Stimulated activated CD8-positive, alpha-beta memory T cell treated with anti-CD3 and anti-CD28 coated beads, Interleukin-4, amount 100 ng/mL, for 24 hours (primary cell): ENCODE data around the gene RBM33.
A peak's percentile ranks its signal among the peaks of the same experiment; 100 is the strongest.

Source experiments
- DNase-seq: peaks from one replicate; pipeline ENCODE4 v3.0.0-alpha.2; 2020; ENCODE audit warnings: low read depth

The RBM33 gene

GRCh38 chr7:155727616-155728015 is 83.2 kb downstream of the RBM33 start:
- no peak for DNase-seq

DNA sequence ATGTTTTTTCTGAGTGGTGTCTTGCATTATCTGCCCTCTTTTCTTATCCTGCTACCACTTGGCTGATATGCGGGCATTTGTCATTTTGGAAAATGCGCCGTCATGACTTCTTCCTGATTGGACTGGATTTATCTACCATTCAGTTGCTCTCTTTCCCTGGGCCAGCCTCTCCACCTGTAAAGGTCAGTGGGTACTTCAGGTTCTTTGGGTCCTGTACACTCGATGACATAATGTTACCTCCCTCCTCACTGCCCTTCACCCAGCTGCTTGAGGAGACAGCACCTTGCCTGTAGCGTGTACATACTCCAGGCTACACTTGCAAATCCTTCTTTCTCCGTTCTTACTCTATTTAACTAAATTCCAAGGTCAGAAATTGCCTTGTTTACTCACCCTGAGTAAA is 83.7 kb downstream of the RBM33 start:
- DNase-seq, result no peak

DNA sequence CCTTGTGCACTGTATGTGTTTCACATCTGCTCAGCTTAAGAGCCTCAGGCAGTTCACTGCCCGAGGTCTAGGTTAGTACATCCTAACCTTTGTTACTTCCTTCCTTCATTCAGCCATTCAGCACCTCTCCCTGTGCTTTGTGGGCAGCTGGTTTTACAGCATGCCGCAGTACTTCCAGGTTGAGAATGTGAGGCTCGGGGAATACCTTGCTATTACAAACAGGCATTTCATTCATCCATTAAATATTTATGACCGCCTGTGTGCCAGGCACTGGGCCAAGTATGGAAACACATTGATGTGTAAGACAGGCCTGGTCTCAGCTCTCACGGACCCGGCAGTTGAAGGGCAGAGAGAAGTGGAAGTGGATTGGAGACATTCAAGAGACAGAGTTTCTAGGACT is 85.4 kb downstream of the RBM33 start:
- no peak for DNase-seq

DNA sequence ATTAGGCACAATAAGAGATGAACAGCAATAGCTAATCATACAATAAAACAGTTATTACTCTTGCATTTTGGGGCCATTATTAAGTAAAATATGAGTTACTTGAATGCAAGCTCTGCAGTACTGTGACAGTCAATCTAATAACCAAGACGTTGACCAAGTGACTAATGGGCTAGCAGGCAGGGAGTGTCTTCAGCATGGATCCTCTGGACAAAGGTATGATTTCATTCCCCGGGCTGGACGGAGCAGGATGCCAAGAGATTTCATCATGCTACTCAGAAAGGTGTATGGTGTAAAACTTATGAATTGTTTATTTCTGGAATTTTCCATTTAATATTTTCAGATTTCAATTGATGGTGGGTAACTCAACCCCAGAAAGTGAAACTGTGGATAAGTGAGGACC is 86.9 kb downstream of the RBM33 start:
- no peak for DNase-seq

GRCh38 chr7:155731871-155732270 is 87.4 kb downstream of the RBM33 start:
- DNase-seq, result no peak

- no peak for DNase-seq
Observed at GRCh38 chr7:155732286-155732685, 87.8 kb downstream of the RBM33 start.

GRCh38 chr7:155733582-155734444 is 89.4 kb downstream of the RBM33 start:
- DNase-seq, result no peak

DNA sequence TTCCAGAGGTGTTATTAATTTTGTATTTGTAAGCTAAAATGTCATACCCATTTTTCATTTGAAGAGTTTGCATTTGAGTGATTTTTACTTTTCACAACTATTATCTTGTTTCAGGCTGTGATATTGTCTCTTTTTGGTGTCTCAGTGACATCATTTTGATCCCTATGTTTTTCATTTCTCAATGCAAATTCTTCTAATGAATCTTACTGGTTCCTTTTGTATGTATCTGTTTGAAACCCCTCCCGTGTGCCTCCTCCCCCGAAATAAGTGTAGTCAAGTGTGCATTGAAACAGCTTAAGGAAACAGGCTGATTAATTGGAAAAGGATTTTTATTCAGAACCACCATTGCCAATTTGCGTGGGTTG is 90.0 kb downstream of the RBM33 start:
- DNase-seq, result no peak

GRCh38 chr7:155735442-155736115 is 91.1 kb downstream of the RBM33 start:
- no peak for DNase-seq

DNA sequence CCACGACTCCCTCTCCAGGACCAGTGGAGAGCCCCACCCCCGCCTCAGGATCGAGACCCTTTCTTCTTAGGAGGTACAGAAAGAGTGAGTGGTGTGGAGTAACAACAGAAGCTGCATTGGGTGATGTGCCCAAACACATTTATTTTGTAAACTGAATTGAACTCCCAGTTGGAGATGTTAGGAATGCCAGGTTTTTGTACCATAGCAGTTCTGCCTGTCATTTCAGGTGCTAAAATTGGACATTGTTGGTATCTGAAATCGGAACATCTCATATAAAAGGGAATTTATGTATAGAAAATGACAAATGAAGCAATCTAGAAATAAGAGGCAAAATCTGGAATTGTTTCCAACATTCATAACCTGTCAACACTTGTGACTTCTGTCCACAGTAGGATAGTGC is 93.1 kb downstream of the RBM33 start:
- no peak for DNase-seq

DNA sequence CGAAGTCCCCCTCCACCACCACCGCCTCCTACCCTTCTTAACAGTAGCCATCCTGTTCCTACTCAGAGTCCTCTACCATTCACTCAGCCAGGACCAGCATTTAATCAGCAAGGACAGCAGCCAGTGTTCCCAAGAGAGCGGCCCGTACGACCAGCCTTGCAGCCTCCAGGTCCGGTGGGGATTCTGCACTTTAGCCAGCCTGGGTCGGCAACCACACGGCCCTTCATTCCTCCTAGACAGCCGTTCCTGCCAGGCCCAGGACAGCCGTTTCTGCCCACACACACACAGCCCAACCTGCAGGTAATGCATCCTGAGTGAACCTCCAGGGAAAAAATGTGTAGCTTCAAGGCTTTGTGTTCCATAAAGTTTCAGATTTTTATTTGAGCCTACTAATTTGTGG is 93.6 kb downstream of the RBM33 start:
- no peak for DNase-seq

DNA sequence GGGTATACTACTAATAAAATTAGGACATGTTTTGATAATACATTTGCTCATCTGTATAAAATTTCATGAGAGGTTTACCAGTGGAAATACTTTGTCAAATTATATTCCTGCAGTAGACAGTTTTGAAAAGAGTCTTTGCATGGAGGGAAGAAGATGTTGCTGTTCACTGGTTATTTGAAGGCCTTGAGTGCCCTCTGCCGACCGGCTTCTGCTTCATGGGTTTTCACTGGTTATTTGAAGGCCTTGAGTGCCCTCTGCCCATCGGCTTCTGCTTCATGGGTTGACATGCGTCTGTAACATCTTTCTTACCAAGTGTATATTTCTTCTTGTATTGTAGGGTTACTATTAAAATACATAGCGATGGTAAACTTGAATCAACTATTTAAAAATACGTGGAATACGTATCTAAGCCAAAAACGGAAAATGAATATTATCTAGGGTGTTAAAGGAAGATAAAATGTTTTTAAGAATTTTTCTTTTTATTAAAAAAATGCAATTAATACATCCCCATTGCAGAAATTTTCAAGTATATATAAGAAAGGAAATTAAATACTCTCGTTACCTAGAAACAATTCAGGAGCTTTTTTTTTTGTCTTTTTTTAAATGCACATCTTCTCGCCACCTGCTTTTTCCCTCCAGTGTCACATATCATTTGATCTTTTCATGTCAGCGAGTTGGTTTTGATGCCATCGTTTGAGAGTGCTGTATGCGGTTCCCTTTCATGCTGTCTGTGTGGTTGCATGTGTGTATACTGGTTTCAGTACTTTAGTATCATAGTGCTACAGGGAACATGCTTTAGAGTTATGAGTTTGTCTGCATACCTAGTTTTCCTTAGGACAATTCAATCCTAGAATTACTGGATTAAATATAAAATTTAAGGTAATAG is 94.4 kb downstream of the RBM33 start:
- DNase-seq, result peak; percentile 59

GRCh38 chr7:155739538-155740143 is 95.2 kb downstream of the RBM33 start:
- no peak for DNase-seq

DNA sequence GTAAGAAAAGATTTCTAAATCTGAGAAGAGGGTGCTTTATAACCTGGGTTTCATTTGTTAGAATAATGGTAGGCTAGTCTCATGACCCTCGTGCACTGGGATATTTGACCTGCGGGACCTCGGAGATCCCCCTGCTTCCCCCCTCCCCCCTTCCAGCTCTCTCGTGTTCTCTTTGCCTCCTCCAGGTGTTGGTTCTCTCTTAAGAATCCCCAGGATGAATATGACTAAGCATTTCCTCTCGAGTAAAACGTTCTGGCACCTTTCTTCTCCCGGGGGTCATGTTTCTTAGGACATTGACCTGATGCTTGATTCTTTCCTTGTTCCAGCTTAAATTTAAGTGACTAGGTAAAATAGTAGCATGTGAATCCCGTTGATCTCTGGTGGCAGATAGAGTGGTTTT is 96.6 kb downstream of the RBM33 start:
- DNase-seq, result no peak

GRCh38 chr7:155741805-155742204 is 97.3 kb downstream of the RBM33 start:
- no peak for DNase-seq

DNA sequence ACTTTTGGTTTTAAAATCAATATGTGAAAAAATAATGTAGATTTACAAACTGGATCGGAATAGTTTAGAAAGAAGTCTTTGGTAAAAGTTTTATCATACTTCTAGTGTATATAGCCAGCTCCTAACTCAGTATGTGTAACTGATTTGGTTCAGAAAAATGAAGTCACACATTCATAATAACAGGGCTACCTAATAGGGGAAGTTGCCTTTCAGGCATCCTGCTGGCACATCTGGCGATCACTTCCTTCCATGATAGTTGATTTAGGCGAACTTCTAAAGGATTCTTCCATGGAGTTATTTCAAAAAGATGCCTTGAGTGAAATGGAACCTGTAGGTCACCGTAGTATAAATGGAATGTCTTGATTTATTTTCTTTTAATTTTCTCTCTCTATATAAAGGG is 98.7 kb downstream of the RBM33 start:
- DNase-seq, result no peak

DNA sequence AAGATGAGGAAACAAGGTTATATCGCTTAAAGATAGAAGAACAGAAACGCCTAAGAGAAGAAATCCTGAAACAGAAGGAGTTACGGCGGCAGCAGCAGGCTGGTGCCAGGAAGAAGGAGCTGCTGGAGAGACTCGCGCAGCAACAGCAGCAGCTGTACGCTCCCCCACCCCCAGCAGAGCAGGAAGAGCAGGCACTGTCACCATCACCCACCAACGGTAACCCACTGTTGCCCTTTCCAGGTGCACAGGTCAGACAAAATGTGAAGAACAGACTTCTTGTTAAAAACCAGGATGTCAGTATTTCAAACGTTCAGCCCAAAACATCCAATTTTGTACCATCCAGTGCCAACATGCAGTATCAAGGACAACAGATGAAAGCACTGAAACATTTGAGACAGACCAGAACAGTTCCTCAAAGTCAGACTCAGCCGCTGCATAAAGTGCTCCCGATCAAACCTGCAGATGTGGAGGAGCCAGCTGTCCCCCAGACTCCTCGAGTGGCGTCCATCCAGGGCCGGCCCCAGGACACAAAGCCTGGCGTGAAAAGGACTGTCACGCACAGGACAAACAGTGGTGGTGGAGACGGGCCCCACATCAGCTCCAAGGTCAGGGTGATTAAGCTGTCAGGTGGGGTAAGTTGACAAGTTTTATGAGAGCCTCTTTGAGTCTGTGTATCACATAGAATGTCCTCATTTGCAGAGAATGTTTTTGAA is 100.7 kb downstream of the RBM33 start:
- DNase-seq, result no peak

DNA sequence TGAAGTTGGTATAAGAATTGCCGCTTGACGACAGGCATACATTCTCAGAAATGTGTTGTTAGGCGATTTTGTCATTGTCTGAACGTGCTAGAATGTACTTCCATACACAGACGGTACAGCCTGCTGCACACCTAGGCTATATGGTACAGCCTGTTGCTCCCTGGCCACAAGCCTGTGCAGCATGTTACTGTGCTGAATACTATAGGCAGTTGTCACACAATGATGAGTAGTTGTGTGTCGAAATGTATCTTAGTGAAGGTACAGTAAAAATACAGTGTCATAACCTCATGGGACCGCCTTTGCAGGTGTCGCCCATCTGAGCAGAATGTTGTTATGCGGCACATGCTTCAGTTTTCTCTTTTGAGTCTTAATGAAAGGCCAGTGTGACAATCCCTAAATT is 101.3 kb downstream of the RBM33 start:
- DNase-seq, result no peak

DNA sequence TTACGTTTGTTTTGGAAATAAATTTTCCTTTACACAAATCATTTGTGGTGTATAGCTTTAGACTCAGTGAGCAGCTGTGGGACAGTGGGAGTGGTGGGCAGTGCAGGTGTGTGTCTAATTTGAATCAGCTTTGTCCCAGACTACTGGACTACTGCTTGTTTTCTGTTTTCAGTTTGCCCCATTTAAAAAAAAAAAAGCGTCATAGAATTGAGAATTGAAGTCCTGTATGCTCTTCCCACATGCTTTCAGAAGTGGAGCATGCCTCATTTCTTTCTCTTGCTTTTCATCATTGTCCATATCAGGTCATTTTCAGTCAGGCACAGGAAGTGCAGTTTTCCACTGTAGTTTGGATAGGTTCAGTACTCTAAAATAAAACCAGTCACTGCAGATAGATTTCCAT is 101.7 kb downstream of the RBM33 start:
- no peak for DNase-seq

DNA sequence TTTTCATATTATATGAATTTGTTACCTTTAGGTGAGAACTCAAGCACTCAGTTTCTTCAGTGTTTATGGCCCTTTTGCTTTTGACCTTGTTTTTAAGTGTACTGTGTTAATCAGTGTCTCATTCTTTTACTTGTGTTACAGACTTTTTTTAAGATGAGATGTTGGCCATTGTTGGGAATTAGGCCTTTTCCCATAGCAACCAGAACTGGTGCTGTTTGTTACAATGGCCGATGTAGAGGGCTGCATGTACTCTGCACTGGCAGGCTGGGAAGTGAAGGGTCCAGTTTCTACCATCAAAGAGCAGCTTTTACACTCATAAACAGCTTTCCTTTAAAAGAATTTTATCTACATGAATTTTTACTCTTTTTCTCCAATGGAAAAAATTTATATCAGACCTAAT is 102.7 kb downstream of the RBM33 start:
- no peak for DNase-seq

DNA sequence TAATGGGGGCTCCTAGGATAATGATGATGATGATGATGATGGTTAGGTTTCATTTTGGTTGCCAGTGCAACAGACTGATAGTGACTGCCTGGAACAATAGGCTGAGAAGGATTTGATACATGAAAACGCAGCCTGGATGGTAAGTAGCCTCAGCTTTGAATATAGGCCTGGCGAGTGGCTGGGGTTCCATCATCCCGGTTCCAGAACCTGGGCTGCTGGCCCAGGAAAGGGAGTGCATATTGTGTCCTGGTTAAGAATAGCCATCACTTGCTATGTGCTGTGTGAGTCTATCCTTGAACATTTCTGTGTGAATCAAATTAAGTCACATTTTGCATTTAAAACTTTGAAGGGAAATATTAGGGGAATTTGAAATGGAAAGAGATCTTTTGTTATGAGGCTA is 105.1 kb downstream of the RBM33 start:
- DNase-seq, result no peak
